GM19193 (cell line): ENCODE data around the gene TMIGD3.

Source experiments
- POLR2A ChIP-seq: IDR thresholded peaks from 4 replicates; pipeline ENCODE4 v1.6.1; 2011; ENCODE audit not compliant: insufficient read depth, insufficient read length; ENCODE audit errors: extremely low read depth

The TMIGD3 gene

GRCh38 chr1:111446967-111447892 is 56.2 kb downstream of the TMIGD3 start:
- no peak for TF ChIP-seq POLR2A

GRCh38 chr1:111446546-111446945 is 56.9 kb downstream of the TMIGD3 start:
- no peak for TF ChIP-seq POLR2A

GRCh38 chr1:111444031-111444430 is 59.4 kb downstream of the TMIGD3 start:
- no peak for TF ChIP-seq POLR2A

GRCh38 chr1:111442457-111442856 is 61.0 kb downstream of the TMIGD3 start:
- no peak for TF ChIP-seq POLR2A

GRCh38 chr1:111441573-111442192 is 61.8 kb downstream of the TMIGD3 start:
- no peak for TF ChIP-seq POLR2A

GRCh38 chr1:111439461-111440351 is 63.7 kb downstream of the TMIGD3 start:
- no peak for TF ChIP-seq POLR2A

GRCh38 chr1:111436726-111437125 is 66.7 kb downstream of the TMIGD3 start:
- TF ChIP-seq POLR2A: no peak
